ENCODE measurements around the gene POLDIP3.
"Not testable (repeated sequence)": the region's sequence is repeated elsewhere in the genome, so short reads cannot be mapped to it uniquely, and the experiment has no call there.

Gene POLDIP3

DNA sequence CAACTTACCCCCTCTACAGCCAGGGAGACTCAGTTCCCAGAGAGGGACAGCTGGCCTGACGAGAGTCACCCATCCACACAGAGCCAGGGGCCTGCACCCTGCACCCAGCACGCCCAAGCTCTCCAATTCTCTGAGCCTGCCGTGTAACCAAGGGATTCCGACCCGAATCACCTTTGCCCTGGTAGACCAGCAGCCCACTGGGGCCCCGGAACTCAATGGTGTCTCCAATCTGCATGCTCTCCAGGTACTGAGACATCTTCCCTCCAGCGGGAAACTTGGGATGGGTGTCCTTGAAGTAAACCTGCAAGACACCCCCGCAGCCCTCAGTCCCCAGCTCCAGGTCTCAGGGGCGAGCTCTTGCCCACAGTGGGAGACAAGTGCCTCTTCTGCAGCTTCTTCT, 13.3 kb upstream of the POLDIP3 start:
- Mint-ChIP-seq H3K27me3 (no peaks in the 10 kb centered on the region), H3K27ac (no peak overlapping the region), H3K9me3 (no peaks in the 10 kb centered on the region), H3K4me3 (no peak overlapping the region), H3K4me1 (ENCODE audit: low read depth) (no peaks in the 10 kb centered on the region), H3K36me3 (ENCODE audit: low read depth) (peaks cover 86% of the 10 kb centered on the region)
- DNase-seq = no peak

DNA sequence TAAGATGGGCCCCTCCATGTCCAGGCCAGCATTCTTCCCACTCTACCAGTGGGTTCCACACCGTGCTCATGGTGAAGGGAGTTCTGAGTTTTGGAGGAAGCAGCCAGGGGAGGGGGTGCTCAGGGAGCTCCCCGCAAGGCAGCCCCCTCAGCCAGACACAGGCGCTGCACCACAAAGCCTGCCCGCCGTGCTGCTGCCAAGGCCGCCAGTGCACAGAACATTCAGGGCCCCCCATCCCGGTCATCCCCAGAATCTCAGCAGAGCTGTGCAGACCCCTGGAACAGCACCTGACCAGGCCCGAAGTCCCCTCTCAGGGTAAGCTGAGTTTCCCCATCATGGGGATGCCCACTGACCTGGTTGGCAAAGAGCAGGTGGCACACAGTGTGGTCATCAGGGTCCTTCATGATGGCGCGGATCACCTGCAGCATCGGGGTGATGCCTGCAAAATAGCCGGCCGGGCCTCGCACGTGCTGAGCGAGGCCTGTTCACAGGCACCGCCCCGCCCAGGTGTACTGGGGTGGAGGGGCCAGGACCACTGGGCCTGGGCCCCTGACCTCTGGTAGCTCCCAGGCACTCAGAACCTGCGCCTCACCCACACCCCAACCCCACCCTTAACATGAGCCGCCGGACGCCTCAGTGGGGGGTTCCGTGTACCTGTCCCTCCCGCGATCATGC, 12.4 kb upstream of the POLDIP3 start:
- no peak overlapping the region for H3K27ac Mint-ChIP-seq
- no peaks in the 10 kb centered on the region for H3K27me3 Mint-ChIP-seq
- peaks cover 86% of the 10 kb centered on the region for H3K36me3 Mint-ChIP-seq (ENCODE audit: low read depth)

DNA sequence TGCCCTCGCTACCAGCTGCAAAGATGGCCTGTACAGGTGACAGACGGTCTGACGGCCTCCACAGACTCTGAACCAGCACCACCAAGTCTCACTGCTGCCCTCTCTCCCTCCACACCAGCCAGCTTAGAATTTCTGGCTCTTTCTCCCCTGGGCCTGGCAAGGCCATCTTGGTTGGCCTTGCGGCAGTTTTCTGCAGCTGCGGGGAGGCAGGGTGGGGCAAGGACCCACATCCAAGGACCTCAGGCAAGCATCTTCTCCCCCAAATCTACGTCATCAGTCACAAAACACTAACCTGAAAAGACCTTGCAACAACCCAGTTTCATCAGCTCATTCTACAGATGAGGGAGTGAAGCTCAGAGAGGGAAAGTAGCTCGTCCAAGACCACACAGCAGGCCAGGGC, 11.7 kb upstream of the POLDIP3 start:
- Mint-ChIP-seq H3K9me3 (no peaks in the 10 kb centered on the region), H3K4me1 (ENCODE audit: low read depth) (peaks cover 2% of the 10 kb centered on the region), H3K27me3 (no peaks in the 10 kb centered on the region), H3K27ac (no peak overlapping the region), H3K4me3 (no peak overlapping the region), H3K36me3 (ENCODE audit: low read depth) (peaks cover 84% of the 10 kb centered on the region)
- DNase-seq = no peak

More for the DNA sequence above, 12.4 kb upstream of the POLDIP3 start:
- Mint-ChIP-seq H3K9me3 (no peaks in the 10 kb centered on the region), H3K4me1 (ENCODE audit: low read depth) (no peaks in the 10 kb centered on the region), H3K4me3 (no peak overlapping the region)
- DNase-seq = no peak

DNA sequence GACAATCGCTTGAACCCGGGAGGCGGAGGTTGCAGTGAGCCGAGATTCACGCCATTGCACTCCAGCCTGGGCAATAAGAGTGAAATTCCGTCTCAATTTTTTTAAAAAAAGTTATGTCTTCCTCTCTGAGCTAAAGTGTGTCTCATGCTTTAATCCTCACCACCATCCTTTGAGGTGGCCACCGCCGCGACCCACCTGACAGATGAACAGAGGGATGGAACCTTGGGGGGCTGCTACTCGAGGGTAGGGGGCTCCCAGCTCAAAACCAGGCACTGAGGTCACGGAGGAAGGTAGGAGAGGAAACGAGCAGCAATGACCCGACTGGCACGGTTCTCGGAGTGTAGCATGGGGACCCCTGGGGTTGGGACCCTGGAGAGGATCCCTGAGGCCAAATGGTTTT, 10.7 kb upstream of the POLDIP3 start:
- no peaks in the 10 kb centered on the region for H3K9me3 Mint-ChIP-seq
- H3K4me1 Mint-ChIP-seq (ENCODE audit: low read depth) = peaks cover 4% of the 10 kb centered on the region
- H3K27me3 Mint-ChIP-seq = no peaks in the 10 kb centered on the region
- H3K36me3 Mint-ChIP-seq (ENCODE audit: low read depth) = peaks cover 75% of the 10 kb centered on the region
- H3K4me3 Mint-ChIP-seq = no peak overlapping the region
- DNase-seq = no peak
- no peak overlapping the region for H3K27ac Mint-ChIP-seq

DNA sequence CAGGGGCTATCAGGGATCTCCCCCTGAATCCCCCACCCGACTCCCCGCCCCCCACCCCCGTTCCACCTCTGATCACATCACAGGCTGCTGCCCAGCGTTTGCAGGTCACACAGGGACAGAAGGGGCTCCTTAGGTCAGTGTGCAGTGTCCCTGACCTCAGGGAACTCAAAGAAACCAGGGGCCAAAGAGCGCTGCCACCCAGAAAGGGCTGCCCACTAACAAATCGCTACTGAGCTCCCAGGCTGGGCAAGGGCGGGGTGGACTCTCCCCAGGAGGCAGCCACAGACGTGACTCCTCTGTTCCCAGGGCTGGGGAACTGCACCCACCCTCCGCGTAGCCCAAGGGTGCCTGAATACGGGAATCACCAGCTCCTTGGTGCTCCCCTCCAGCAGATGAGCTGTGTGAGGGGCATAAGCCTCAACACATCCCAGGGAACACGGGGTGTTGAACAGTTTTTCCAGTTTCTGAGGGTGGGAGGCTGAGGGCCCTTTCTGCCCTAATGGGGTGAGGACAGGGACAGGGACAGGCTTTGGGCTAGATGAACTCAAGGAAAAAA, 9.9 kb upstream of the POLDIP3 start:
- Mint-ChIP-seq H3K36me3 (ENCODE audit: low read depth) (peaks cover 72% of the 10 kb centered on the region), H3K27me3 (no peaks in the 10 kb centered on the region), H3K4me1 (ENCODE audit: low read depth) (peaks cover 4% of the 10 kb centered on the region), H3K27ac (no peak overlapping the region), H3K9me3 (no peaks in the 10 kb centered on the region), H3K4me3 (no peak overlapping the region)
- DNase-seq = no peak

DNA sequence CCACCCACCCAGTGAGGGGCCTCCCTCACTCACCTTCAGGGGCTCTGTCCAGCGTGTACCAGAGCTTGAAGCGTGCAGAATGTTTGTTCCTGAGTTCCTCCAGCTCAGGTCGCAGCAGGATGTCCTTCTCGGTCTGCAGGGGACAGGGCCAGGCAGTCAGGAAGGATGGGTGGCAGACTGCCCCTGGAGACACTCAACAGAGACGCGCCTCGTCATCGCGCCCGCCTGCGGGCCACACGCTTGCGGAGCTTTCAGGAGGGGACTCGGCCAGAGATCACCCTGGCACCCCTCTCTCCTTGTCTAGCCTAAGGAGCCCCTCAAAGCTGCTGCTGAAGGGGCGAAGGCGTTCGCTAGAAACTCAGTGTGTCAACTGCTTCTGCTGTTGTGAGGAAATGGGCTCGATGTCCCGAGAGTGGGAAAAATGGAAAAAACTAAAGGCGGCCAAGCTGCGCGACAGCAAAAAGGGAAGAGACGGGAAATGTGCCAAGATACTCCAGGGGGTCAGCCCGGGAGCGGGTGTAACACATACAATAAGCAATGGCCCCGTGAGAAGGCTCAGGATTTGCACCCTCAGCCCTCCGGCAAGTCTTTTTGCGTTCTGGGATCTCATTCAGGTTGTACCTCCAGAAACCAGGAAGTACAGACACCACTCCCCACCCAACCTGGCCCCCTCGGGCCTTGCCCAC, 9.2 kb upstream of the POLDIP3 start:
- Mint-ChIP-seq H3K36me3 (ENCODE audit: low read depth) (peaks cover 72% of the 10 kb centered on the region), H3K27me3 (no peaks in the 10 kb centered on the region), H3K27ac (no peak overlapping the region), H3K4me3 (no peak overlapping the region), H3K9me3 (no peaks in the 10 kb centered on the region), H3K4me1 (ENCODE audit: low read depth) (peaks cover 4% of the 10 kb centered on the region)
- DNase-seq = no peak

DNA sequence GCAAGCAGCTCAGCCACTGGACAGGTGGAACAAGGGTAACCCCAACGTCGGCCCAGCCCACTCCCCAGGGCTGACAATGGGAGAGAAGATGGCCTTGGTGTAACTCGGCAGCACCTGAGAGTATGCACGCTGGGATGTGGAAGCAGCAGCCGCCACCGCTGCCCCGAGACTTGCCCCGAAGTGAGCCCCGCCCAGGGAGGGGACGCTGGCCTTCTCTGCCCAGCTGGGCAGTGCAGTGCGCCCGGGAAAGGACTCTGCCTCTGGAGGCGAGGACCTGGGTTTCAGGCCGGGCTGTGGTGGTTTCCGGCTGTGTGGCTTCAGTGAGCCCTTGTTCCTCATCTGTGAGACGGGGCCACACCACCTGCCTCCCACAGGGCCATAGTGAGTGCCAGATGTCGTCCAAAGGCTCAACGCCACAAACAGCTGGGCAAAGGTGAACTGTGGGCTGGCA, 8.6 kb upstream of the POLDIP3 start:
- no peaks in the 10 kb centered on the region for H3K9me3 Mint-ChIP-seq
- peaks cover 4% of the 10 kb centered on the region for H3K4me1 Mint-ChIP-seq (ENCODE audit: low read depth)
- H3K27ac Mint-ChIP-seq = no peak overlapping the region
- no peaks in the 10 kb centered on the region for H3K27me3 Mint-ChIP-seq
- no peak for DNase-seq
- no peak overlapping the region for H3K4me3 Mint-ChIP-seq
- peaks cover 70% of the 10 kb centered on the region for H3K36me3 Mint-ChIP-seq (ENCODE audit: low read depth)

DNA sequence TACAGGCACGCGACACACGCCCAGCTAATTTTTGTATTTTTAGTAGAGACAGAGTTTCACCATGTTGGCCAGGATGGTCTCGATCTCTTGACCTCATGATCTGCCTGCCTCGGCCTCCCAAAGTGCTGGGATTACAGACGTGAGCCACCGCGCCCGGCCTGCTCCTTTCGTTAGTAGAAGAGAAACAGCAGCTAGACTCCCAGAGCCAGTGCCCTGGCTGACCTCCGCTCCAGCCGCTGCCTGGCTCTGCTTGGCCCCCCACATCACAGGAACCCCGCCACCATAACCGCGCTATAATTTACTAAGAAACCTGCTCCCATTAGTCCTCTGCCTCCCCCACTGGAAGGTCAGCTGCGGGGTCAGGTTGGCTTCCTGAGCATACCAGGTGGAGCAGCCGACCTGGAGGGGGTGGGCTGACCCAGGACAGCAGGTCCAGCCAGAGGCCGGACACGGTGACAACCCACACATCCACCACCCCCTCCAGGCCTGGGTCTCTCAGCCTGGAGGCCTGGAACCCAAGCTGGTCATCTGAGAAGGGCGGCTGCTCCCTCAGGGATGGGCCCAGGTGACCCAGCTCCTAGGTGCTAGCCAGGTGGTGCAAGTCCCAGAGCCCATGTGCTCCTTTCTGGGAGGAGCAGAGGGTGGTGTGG, 7.5 kb upstream of the POLDIP3 start:
- DNase-seq = no peak
- H3K9me3 Mint-ChIP-seq = no peaks in the 10 kb centered on the region
- peaks cover 10% of the 10 kb centered on the region for H3K4me1 Mint-ChIP-seq (ENCODE audit: low read depth)
- H3K27ac Mint-ChIP-seq = no peak overlapping the region
- H3K4me3 Mint-ChIP-seq = no peak overlapping the region
- peaks cover 61% of the 10 kb centered on the region for H3K36me3 Mint-ChIP-seq (ENCODE audit: low read depth)
- H3K27me3 Mint-ChIP-seq = no peaks in the 10 kb centered on the region

DNA sequence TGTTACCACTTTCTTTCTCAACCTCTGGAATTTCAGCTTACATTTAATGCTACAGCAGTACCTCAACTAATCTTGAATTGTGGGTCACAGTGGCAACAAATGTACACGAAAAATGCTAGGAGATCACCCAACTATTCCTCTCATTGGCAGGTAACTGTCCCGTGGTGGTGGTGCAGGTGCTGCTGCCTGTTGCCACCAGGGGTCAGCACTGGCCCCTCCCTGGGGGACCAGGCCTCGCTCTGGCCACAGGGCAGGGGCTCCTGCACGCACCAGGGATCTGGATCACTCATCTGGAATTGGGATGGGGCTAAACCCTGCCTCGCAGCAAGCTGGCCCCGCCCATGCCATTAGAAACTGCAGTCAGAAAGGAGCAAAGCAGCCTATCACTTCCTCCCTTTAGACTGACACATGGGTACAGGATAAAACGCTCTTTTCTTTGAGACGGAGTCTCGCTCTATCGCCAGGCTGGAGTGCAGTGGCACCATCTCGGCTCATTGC, 6.9 kb upstream of the POLDIP3 start:
- no peak overlapping the region for H3K4me3 Mint-ChIP-seq
- DNase-seq = peak; percentile 71
- no peaks in the 10 kb centered on the region for H3K9me3 Mint-ChIP-seq
- peaks cover 13% of the 10 kb centered on the region for H3K4me1 Mint-ChIP-seq (ENCODE audit: low read depth)
- peaks cover 56% of the 10 kb centered on the region for H3K36me3 Mint-ChIP-seq (ENCODE audit: low read depth)
- H3K27ac Mint-ChIP-seq = no peak overlapping the region
- H3K27me3 Mint-ChIP-seq = no peaks in the 10 kb centered on the region

DNA sequence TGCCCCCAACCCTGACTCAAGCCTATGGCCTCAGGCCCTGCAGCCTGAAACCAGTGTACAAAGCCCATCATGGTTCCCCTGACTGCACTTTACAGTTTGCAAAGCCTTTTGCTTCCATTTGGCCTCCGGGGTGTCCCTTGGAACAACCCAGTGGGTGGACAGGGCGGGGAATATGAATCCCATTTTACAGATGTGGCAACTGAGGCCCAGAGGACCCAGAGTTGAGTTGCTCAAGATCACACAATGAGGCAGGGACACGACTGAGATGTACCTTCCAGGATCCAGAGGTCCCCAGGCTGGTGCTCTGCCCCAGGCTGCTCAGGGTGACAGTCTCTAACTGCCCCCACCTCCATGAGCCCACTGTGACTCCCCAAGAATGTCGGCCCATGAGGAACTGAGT, 5.4 kb upstream of the POLDIP3 start:
- Mint-ChIP-seq H3K9me3 (no peaks in the 10 kb centered on the region), H3K27ac (no peak overlapping the region), H3K4me3 (no peak overlapping the region), H3K4me1 (ENCODE audit: low read depth) (peaks cover 24% of the 10 kb centered on the region), H3K27me3 (no peaks in the 10 kb centered on the region), H3K36me3 (ENCODE audit: low read depth) (peaks cover 47% of the 10 kb centered on the region)
- no peak for DNase-seq

DNA sequence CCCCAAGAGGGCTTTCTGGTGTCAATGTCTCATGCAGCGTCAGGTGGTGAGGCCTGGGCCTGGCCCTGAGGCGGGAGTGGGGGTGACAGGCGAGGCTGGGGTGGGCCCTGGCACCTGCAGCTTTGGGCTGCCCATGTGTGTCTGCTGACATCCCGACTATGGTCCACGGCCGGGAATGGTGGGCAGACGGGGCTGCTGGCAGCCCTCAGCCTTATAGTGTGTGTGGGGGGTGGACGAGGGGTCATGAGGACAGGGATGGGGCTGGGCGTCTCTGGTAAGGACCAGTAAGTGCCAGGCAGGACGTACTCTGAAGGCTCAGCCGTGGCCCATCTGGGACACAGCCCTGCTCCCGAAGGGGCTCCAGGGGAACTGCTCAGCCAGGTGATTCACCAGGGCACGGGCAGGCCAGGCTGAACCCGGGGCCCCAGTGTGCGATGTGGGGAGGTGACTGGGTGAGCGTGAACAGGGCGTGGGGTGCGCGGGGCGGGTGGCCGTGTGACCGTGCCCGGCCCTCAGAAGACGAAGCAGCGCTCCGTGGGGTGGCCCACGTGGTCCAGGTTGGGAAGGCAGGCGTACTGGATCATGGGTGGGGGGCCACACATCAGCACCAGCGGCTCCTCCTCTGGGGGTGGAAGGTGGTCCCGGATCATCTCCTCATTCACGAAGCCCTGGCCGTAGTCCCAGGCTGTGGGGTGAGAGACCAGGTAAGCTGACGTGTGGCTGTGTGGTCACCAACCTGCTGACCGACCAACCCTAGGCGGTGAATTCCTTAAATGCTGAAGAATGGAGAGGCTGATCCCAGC, 4.8 kb upstream of the POLDIP3 start:
- no peak for DNase-seq
- no peak overlapping the region for H3K4me3 Mint-ChIP-seq
- no peaks in the 10 kb centered on the region for H3K9me3 Mint-ChIP-seq
- H3K36me3 Mint-ChIP-seq (ENCODE audit: low read depth) = peaks cover 45% of the 10 kb centered on the region
- H3K27me3 Mint-ChIP-seq = no peaks in the 10 kb centered on the region
- peaks cover 25% of the 10 kb centered on the region for H3K4me1 Mint-ChIP-seq (ENCODE audit: low read depth)
- no peak overlapping the region for H3K27ac Mint-ChIP-seq

DNA sequence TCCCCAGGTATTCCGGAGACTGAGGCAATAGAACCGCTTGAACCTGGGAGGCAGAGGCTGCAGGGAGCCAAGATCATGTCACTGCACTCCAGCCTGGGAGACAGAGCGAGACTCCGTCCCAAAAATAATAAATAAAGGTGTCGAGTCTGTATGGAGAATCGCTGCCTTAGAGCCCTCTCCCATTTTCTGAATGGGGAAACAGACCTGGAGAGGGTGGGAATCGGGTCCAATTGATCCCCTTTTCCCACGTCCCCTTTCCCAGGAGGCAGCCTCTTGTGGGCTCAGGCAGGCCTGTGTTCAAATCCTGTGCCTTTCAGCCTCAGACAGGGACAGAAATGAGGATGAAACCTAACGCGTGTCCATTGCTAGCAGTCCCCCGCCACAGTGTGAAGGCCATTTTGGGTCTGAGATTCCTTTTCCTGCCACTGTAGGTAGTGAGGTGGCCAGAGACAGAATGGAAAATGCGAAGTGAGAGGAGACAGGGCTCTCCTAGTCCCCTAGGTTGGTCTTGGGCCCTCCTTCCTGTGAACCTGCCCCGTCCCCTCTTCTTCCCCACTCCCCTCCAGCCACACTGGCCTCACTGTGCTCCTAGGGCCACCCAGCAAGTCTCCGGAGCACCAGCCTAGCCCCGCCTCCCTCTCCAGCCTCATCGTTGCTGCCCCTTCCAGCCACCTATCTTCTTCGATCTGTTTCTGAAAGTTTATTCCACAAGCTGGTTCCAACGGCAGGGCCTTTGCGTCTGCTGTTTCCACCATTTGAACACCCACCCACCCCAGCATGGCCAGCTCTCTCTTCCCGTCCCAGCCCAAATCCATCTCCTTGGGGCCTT, 2.7 kb upstream of the POLDIP3 start:
- peaks cover 42% of the 10 kb centered on the region for H3K36me3 Mint-ChIP-seq (ENCODE audit: low read depth)

DNA sequence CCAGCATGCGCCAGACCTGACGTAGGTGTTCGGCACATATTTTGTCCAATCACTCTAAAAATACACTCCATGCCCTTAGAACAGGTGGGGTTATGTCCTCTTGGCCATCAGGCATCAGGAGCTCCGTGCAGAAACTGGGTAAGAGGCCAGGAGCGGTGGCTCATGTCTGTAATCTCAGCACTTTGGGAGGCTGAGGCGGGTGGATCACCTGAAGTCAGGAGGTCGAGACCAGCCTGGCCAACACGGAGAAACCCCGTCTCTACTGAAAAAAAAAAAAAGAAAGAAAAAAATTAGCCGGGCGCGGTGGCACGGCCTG, 1.1 kb upstream of the POLDIP3 start:
- Mint-ChIP-seq H3K4me1 (ENCODE audit: low read depth) (peaks cover 45% of the 10 kb centered on the region), H3K27ac (peak overlapping the region; percentile 100), H3K4me3 (peak overlapping the region; percentile 90), H3K36me3 (ENCODE audit: low read depth) (peaks cover 48% of the 10 kb centered on the region)
- H3K27me3 Mint-ChIP-seq, H3K9me3 Mint-ChIP-seq, DNase-seq: not testable (repeated sequence)

More for the DNA sequence above, 2.7 kb upstream of the POLDIP3 start:
- peak overlapping the region; percentile 73 for H3K27ac Mint-ChIP-seq
- no peak for DNase-seq
- no peak overlapping the region for H3K4me3 Mint-ChIP-seq
- no peaks in the 10 kb centered on the region for H3K27me3 Mint-ChIP-seq
- H3K9me3 Mint-ChIP-seq = no peaks in the 10 kb centered on the region
- peaks cover 36% of the 10 kb centered on the region for H3K4me1 Mint-ChIP-seq (ENCODE audit: low read depth)

Data from activated T-cell treated with anti-CD3 and anti-CD28 coated beads, Interleukin-2, amount 50 U/mL, for 24 hours (primary cell).